GM12878 (cell line): ENCODE results near the gene RFTN2. TPM values are rescaled to one million over a fixed set of nuclear protein-coding genes. Genes with fewer than 3 reads are reported as not detected.
"Not testable (repeated sequence)": the region's sequence is repeated elsewhere in the genome, so short reads cannot be mapped to it uniquely, and the experiment has no call there.

Source experiments
- ATAC-seq: fragments of 200-7000 bp; cut with Tn5 transposase; 3 replicates; pipeline ENCODE4 v1.9.1; 2020; ENCODE audit warnings: mild to moderate bottlenecking, moderate library complexity
- BruUV-seq: library from RNA; stranded (reverse); fragments of 400-500 nt; replicated peaks from 2 replicates; lab custom pipeline; 2021; lab: Mats Ljungman, UMichigan
- CTCF ChIA-PET: fragments of 300-600 bp; sonication (Branson Sonifier 250); formaldehyde crosslinking; extraction: SDS; loops from one replicate; lab custom pipeline; 2021; ENCODE audit warnings: inconsistent platforms; lab: Yijun Ruan, JAX
- POLR2A ChIA-PET: fragments of 350-600 bp; formaldehyde crosslinking; extraction: SDS; loops from one replicate; lab custom pipeline; 2021; ENCODE audit warnings: inconsistent platforms; lab: Charles Lee
- RAD21 ChIA-PET: fragments of 300-600 bp; sonication (Branson Sonifier 250); formaldehyde crosslinking; loops from one replicate; lab custom pipeline; 2023; ENCODE audit warnings: antibody characterized with exemption; ENCODE audit not compliant: unreplicated experiment; lab: Charles Lee
- SMC1A ChIA-PET: fragments of 300-600 bp; sonication (Branson Sonifier 250); formaldehyde crosslinking; loops from one replicate; lab custom pipeline; 2023; ENCODE audit not compliant: unreplicated experiment, uncharacterized antibody; lab: Charles Lee
- DNase-seq: peaks from one replicate; pipeline ENCODE4 v3.0.0-alpha.2; 2011; ENCODE audit warnings: low read depth, low spot score
- FAIRE-seq: peaks from 3 replicates; lab custom pipeline; 2011; peaks lifted over from hg19 to GRCh38; lab: Jason Lieb, UNC
- H2AFZ ChIP-seq: 2 replicates; pipeline ENCODE4 v1.6.0; 2011; ENCODE audit warnings: low read depth, low read length, control low read depth; ENCODE audit not compliant: control insufficient read depth
- H3K27ac ChIP-seq: 2 replicates; pipeline ENCODE4 v1.5.1; 2011; ENCODE audit warnings: control low read depth; ENCODE audit not compliant: control insufficient read depth, insufficient read depth
- H3K27me3 ChIP-seq, 2 experiments: replicated peaks in 1 of 2; 2 replicates each; pipeline versions ENCODE4 v1.6.0 to v1.6.1; 2011; ENCODE audit warnings: low read length in 1 of 2; ENCODE audit not compliant: control insufficient read depth in 2 of 2, insufficient read depth in 2 of 2
- H3K36me3 ChIP-seq, 2 experiments: 2 replicates each; pipeline ENCODE4 v1.5.1; 2011; ENCODE audit warnings: low read length in 1 of 2; ENCODE audit not compliant: control insufficient read depth in 2 of 2, insufficient read depth in 2 of 2
- H3K4me1 ChIP-seq: 2 replicates; pipeline ENCODE4 v1.6.1; 2011; ENCODE audit warnings: mild to moderate bottlenecking, low read length, moderate library complexity, mixed read lengths; ENCODE audit not compliant: control insufficient read depth, insufficient read depth
- H3K4me2 ChIP-seq: 2 replicates; pipeline ENCODE4 v1.6.0; 2011; ENCODE audit warnings: control low read depth; ENCODE audit not compliant: control insufficient read depth, insufficient read depth
- H3K4me3 ChIP-seq: fragments of 200-600 bp; sonication (generic); 2 replicates; pipeline ENCODE4 v1.5.1; 2016
- H3K79me2 ChIP-seq: 2 replicates; pipeline ENCODE4 v1.6.0; 2011; ENCODE audit warnings: low read length; ENCODE audit not compliant: control insufficient read depth, insufficient read depth
- H3K9ac ChIP-seq: 2 replicates; pipeline ENCODE4 v1.8.0; 2011; ENCODE audit warnings: low read length, control low read depth, mixed read lengths; ENCODE audit not compliant: control insufficient read depth, insufficient read depth
- H3K9me3 ChIP-seq: replicated peaks from 3 replicates; pipeline ENCODE4 v1.5.1; 2011; ENCODE audit warnings: mild to moderate bottlenecking, low read length; ENCODE audit not compliant: control insufficient read depth, insufficient read depth
- H4K20me1 ChIP-seq: 2 replicates; pipeline ENCODE4 v1.6.0; 2011; ENCODE audit not compliant: control insufficient read depth, insufficient read depth
- CBX3 ChIP-seq: fragments of 200-600 bp; sonication (generic); IDR thresholded peaks from 2 replicates; pipeline ENCODE4 v1.6.1; 2016; ENCODE audit warnings: low read depth, borderline replicate concordance
- FOXK2 ChIP-seq: fragments of 450-650 bp; IDR thresholded peaks from 2 replicates; pipeline ENCODE4 v1.6.1; 2017; ENCODE audit warnings: mild to moderate bottlenecking, moderate library complexity
- LARP7 ChIP-seq: fragments of 450-650 bp; IDR thresholded peaks from 2 replicates; pipeline ENCODE4 v1.6.1; 2017; ENCODE audit warnings: mild to moderate bottlenecking
- NBN ChIP-seq: fragments of 450-650 bp; IDR thresholded peaks from 2 replicates; pipeline ENCODE4 v1.6.1; 2016
- NR2C2 ChIP-seq: IDR thresholded peaks from 2 replicates; pipeline ENCODE4 v1.6.1; 2011; ENCODE audit warnings: borderline replicate concordance, low read depth; ENCODE audit not compliant: control insufficient read depth, insufficient read length
- RB1 ChIP-seq: fragments of 450-650 bp; formaldehyde crosslinking; IDR thresholded peaks from 2 replicates; pipeline ENCODE4 v1.6.1; 2017; ENCODE audit warnings: mild to moderate bottlenecking, borderline replicate concordance
- RBBP5 ChIP-seq: fragments of 200-600 bp; sonication (generic); conservative IDR thresholded peaks from 2 replicates; pipeline ENCODE4 v1.6.1; 2016
- TAF1 ChIP-seq: IDR thresholded peaks from 2 replicates; pipeline ENCODE4 v1.6.1; 2011; ENCODE audit warnings: mild to moderate bottlenecking, low read depth, low read length, borderline replicate concordance
- TARDBP ChIP-seq: IDR thresholded peaks from 2 replicates; pipeline ENCODE4 v1.6.1; 2016; ENCODE audit warnings: borderline replicate concordance
- TCF3 ChIP-seq: IDR thresholded peaks from 2 replicates; pipeline ENCODE4 v1.6.1; 2012; ENCODE audit warnings: low read depth, mild to moderate bottlenecking, low read length, borderline replicate concordance; ENCODE audit not compliant: insufficient read depth
- WRNIP1 ChIP-seq: IDR thresholded peaks from 2 replicates; pipeline ENCODE4 v1.6.1; 2011; ENCODE audit warnings: low read depth, low read length, improper control_type of control experiment, borderline replicate concordance
- WGBS: methylation state at CpG from one replicate; pipeline ENCODE4 v1.1.6; 2016; ENCODE audit warnings: low lambda C conversion rate; ENCODE audit not compliant: insufficient replicate concordance, insufficient coverage; ENCODE audit errors: missing lambda C conversion rate; 5-methylcytosine and 5-hydroxymethylcytosine counted together
- in situ Hi-C: fragments of 300-500 bp; cut with MboI; formaldehyde crosslinking; loops from 9 replicates; pipeline ENCODE4 v1.14.3; 2018; ENCODE audit warnings: mixed read lengths
- intact Hi-C: fragments of 100-400 bp; cut with micrococcal nuclease; formaldehyde crosslinking; loops from one replicate; pipeline ENCODE4 v1.14.2; 2022; ENCODE audit not compliant: unreplicated experiment
- polyA plus RNA-seq, 11 experiments: library from polyadenylated mRNA; depleted of rRNA in 4 of 11; unstranded in 6 of 11; stranded (reverse) in 5 of 11; fragments of >200 nt; fragmentation: Nextera tagmentation in 4 of 11; fragmentation: Illumina TruSeq in 1 of 11; extraction: Ambion mirVana in 4 of 11; extraction: Trizol in 1 of 11; gene quantifications; 1 replicate in 1 of 11; 2 replicates in 10 of 11; pipeline versions ENCODE4 v1.2.1 to v1.2.3, GENCODE V29; 2011 to 2016; ENCODE audit warnings: inconsistent platforms in 2 of 11, missing spikeins in 2 of 11, low read depth in 1 of 11
- total RNA-seq, 4 experiments: library from RNA; depleted of rRNA in 3 of 4; stranded (reverse); fragments of >200 nt in 3 of 4; fragmentation: Illumina TruSeq in 1 of 4; extraction: Trizol in 1 of 4; gene quantifications; 2 replicates each; pipeline versions ENCODE4 v1.2.1 to v1.2.3, GENCODE V29; 2013 to 2021
- TF ChIP-seq, protein P1 (sequence below): fragments of 450-650 bp; formaldehyde crosslinking; IDR thresholded peaks from 2 replicates; pipeline ENCODE4 v1.4.0; 2020; ENCODE audit warnings: mild to moderate bottlenecking, moderate library complexity
- TF ChIP-seq, protein P2 (sequence below): fragments of 450-650 bp; formaldehyde crosslinking; IDR thresholded peaks from 2 replicates; pipeline ENCODE4 v1.5.0; 2022; ENCODE audit warnings: mild to moderate bottlenecking, missing genetic modification characterization

RFTN2 gene
- total and polyA plus RNA-seq, 10 of the 15 experiments (the other 5 are each of a cell fraction or from before 2014, with no cell fraction given), result 0.09 to 0.23 TPM; not detected in 8

DNA sequence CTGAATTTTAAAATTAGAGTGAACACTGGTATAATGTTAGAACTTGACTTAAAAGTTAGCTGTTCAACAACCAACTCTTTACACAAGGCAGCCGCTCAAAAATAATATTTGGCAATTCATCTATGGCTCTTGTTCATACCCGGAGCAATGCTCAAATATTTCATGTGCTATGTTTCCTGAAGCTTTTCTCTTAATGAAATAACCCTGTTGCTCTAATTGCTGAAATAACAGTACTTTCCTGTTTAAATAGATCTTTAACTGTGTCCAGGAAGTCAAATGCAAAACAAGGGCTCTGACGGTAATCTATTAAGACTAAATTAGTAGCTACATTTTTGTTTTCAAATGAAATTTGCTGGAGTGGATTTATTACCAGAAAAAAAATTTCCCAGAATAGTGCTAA, 33.7 kb downstream of the RFTN2 start:
- H3K9me3 ChIP-seq, result no peaks in the 10 kb centered on the region
- 68% methylated on average over 3 of the region's 3 CpGs for WGBS
- H3K4me2 ChIP-seq, result no peak overlapping the region
- no peak overlapping the region for H3K4me3 ChIP-seq
- H4K20me1 ChIP-seq, result no peaks in the 10 kb centered on the region
- H3K27ac ChIP-seq, result no peak overlapping the region
- no peaks in the 10 kb centered on the region for H3K79me2 ChIP-seq
- TF ChIP-seq, protein P1, sequence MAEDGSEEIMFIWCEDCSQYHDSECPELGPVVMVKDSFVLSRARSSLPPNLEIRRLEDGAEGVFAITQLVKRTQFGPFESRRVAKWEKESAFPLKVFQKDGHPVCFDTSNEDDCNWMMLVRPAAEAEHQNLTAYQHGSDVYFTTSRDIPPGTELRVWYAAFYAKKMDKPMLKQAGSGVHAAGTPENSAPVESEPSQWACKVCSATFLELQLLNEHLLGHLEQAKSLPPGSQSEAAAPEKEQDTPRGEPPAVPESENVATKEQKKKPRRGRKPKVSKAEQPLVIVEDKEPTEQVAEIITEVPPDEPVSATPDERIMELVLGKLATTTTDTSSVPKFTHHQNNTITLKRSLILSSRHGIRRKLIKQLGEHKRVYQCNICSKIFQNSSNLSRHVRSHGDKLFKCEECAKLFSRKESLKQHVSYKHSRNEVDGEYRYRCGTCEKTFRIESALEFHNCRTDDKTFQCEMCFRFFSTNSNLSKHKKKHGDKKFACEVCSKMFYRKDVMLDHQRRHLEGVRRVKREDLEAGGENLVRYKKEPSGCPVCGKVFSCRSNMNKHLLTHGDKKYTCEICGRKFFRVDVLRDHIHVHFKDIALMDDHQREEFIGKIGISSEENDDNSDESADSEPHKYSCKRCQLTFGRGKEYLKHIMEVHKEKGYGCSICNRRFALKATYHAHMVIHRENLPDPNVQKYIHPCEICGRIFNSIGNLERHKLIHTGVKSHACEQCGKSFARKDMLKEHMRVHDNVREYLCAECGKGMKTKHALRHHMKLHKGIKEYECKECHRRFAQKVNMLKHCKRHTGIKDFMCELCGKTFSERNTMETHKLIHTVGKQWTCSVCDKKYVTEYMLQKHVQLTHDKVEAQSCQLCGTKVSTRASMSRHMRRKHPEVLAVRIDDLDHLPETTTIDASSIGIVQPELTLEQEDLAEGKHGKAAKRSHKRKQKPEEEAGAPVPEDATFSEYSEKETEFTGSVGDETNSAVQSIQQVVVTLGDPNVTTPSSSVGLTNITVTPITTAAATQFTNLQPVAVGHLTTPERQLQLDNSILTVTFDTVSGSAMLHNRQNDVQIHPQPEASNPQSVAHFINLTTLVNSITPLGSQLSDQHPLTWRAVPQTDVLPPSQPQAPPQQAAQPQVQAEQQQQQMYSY, result no peak
- TF ChIP-seq NBN (no peak), RBBP5 (no peak), CBX3 (no peak), TAF1 (no peak), FOXK2 (no peak), LARP7 (no peak), RB1 (no peak), NR2C2 (no peak), TARDBP (no peak), WRNIP1 (no peak), TCF3 (no peak)
- TF ChIP-seq, protein P2, sequence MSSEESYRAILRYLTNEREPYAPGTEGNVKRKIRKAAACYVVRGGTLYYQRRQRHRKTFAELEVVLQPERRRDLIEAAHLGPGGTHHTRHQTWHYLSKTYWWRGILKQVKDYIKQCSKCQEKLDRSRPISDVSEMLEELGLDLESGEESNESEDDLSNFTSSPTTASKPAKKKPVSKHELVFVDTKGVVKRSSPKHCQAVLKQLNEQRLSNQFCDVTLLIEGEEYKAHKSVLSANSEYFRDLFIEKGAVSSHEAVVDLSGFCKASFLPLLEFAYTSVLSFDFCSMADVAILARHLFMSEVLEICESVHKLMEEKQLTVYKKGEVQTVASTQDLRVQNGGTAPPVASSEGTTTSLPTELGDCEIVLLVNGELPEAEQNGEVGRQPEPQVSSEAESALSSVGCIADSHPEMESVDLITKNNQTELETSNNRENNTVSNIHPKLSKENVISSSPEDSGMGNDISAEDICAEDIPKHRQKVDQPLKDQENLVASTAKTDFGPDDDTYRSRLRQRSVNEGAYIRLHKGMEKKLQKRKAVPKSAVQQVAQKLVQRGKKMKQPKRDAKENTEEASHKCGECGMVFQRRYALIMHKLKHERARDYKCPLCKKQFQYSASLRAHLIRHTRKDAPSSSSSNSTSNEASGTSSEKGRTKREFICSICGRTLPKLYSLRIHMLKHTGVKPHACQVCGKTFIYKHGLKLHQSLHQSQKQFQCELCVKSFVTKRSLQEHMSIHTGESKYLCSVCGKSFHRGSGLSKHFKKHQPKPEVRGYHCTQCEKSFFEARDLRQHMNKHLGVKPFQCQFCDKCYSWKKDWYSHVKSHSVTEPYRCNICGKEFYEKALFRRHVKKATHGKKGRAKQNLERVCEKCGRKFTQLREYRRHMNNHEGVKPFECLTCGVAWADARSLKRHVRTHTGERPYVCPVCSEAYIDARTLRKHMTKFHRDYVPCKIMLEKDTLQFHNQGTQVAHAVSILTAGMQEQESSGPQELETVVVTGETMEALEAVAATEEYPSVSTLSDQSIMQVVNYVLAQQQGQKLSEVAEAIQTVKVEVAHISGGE (CRISPR knock-in tag), result no peak
- FAIRE-seq, result no peak
- CTCF ChIA-PET, result interaction anchor here (1.2 kb wide), 1 partner anchor 137 kb away, joined by 3 read pairs; no protein-coding TSS in a partner anchor
- RAD21 ChIA-PET, result no interaction called here
- H3K4me1 ChIP-seq, result no peaks in the 10 kb centered on the region
- BruUV-seq, result no TSS peak
- no peak for ATAC-seq
- DNase-seq, result no peak
- intact Hi-C loops (no loop called here), in situ Hi-C loops (no loop called here)
- SMC1A ChIA-PET, result no interaction called here
- no peak overlapping the region for H2AFZ ChIP-seq
- H3K36me3 ChIP-seq, result no peaks in the 10 kb centered on the region
- no peak overlapping the region for H3K9ac ChIP-seq
- POLR2A ChIA-PET, result no interaction called here
- H3K27me3 ChIP-seq, result no peaks in the 10 kb centered on the region

DNA sequence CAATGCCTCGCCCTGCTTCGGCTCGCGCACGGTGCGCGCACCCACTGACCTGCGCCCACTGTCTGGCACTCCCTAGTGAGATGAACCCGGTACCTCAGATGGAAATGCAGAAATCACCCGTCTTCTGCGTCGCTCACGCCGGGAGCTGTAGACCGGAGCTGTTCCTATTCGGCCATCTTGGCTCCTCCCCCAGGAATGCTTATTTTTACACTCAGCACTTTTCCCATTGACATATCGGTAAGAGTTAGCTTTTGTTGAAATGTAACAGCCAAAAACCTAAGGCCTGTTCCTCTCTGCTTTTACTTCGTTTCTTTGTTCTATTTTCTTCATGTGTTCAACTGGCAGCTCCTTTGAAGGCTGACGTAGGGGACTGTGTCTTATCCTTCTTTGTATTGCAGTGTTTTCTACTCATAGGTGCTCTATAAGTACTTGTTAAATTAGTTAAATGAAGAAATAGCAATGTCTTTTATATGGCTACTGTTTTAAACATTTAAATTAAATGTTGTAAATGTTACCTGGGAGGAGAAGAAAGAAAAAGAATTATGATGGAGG, 34.7 kb downstream of the RFTN2 start:
- H2AFZ ChIP-seq, ATAC-seq, H3K9ac ChIP-seq, H3K36me3 ChIP-seq, H4K20me1 ChIP-seq, H3K27ac ChIP-seq, POLR2A ChIA-PET, intact Hi-C loops, H3K4me2 ChIP-seq, H3K4me1 ChIP-seq, SMC1A ChIA-PET, H3K4me3 ChIP-seq, H3K79me2 ChIP-seq, H3K27me3 ChIP-seq, in situ Hi-C loops, DNase-seq, H3K9me3 ChIP-seq, BruUV-seq, CTCF ChIA-PET, RAD21 ChIA-PET, FAIRE-seq: not testable (repeated sequence)
- WGBS, result 75% methylated on average over 10 of the region's 19 CpGs
